NT2/D1 (cell line): ENCODE data around the gene TXNRD1.

ENCODE experiments used
- SUZ12 ChIP-seq: IDR thresholded peaks from 2 replicates; pipeline ENCODE4 v1.6.1; 2011; ENCODE audit not compliant: insufficient read length, insufficient read depth; ENCODE audit errors: extremely low read depth
- YY1 ChIP-seq: IDR thresholded peaks from 2 replicates; pipeline ENCODE4 v1.6.1; 2011; ENCODE audit not compliant: insufficient read length, insufficient read depth
- ZNF274 ChIP-seq: IDR thresholded peaks from 2 replicates; pipeline ENCODE4 v1.6.1; 2011; ENCODE audit warnings: mild to moderate bottlenecking, low read depth, low read length

GRCh38 chr12:104226672-104227071, 11.1 kb downstream of the TXNRD1 start:
- TF ChIP-seq YY1 (no peak), ZNF274 (no peak), SUZ12 (no peak)
